ENCODE data around the gene EID2B. TPM values are rescaled to one million over a fixed set of nuclear protein-coding genes. Genes with fewer than 3 reads are reported as not detected.
A peak's percentile ranks its signal among the peaks of the same experiment; 100 is the strongest.

Gene EID2B
- polyA plus RNA-seq (2012; rRNA removed) = 5.4 and 6.5 TPM in 2 replicates
- 8.8 and 10.3 TPM in 2 replicates for polyA plus RNA-seq (2012; cell fraction: cytosol; rRNA removed)
- 8.3 and 9.1 TPM in 2 replicates for polyA plus RNA-seq (2012; cell fraction: nucleus; rRNA removed)

- no peaks in the 10 kb centered on the region for H3K9me3 ChIP-seq
- H3K9ac ChIP-seq = peak within 1 kb of the TSS; percentile 84
- ChIA-PET CTCF (interaction anchor here (0.6 to 6.5 kb wide), 43 partner anchors 8 to 135 kb away, joined by 3 to 96 read pairs (median 7); partner anchors contain the start of genes DLL3, PLEKHG2, RPS16 and SELENOV), POLR2A (interaction anchor here (0.7 to 1.2 kb wide), 5 partner anchors 34 to 141 kb away, joined by 3 to 5 read pairs (median 3); partner anchors contain the start of genes MED29, PAF1 and RPS16)
- DNase-seq = peak; percentile 95
- H3K4me2 ChIP-seq = peak within 1 kb of the TSS; percentile 81
- no peaks in the 10 kb centered on the region for H3F3A ChIP-seq (replicated peaks; ENCODE audit: insufficient read depth)
- TF ChIP-seq SMC3 (IDR thresholded peaks at IDR 0.05; ENCODE audit: low read depth, low read length) (peak; percentile 82), SIN3A (IDR thresholded peaks at IDR 0.05; ENCODE audit: borderline replicate concordance, low read depth, low read length) (no peak), POLR2AphosphoS5 (IDR thresholded peaks at IDR 0.05; ENCODE audit: low read depth, low read length) (peak; percentile 92), NRF1 (IDR thresholded peaks at IDR 0.05; ENCODE audit: low read depth, low read length) (peak; percentile 99), RAD21 (IDR thresholded peaks at IDR 0.05; ENCODE audit: low read length) (peak; percentile 99), TAF1 (IDR thresholded peaks at IDR 0.05; ENCODE audit: borderline replicate concordance, low read depth, low read length) (peak; percentile 73), EZH2phosphoT487 (IDR thresholded peaks at IDR 0.05; ENCODE audit: borderline replicate concordance, low read depth) (no peak), MXI1 (IDR thresholded peaks at IDR 0.05; ENCODE audit: low read depth, low read length) (peak; percentile 30; the same call in 1 of the 2 replicates), YY1 (IDR thresholded peaks at IDR 0.05; ENCODE audit: low read depth) (peak; percentile 83), FOSL2 (IDR thresholded peaks at IDR 0.05; ENCODE audit: borderline replicate concordance, low read depth) (no peak), CHD2 (IDR thresholded peaks at IDR 0.05; ENCODE audit: low read length, partially characterized antibody) (peak; percentile 30), CTCF (IDR thresholded peaks at IDR 0.05) (peak; percentile 92), NFIC (IDR thresholded peaks at IDR 0.05; ENCODE audit: borderline replicate concordance) (peak; percentile 15; the same call in 1 of the 2 replicates), USF1 (IDR thresholded peaks at IDR 0.05; ENCODE audit: borderline replicate concordance, low read depth) (no peak; the same call in 1 of the 2 replicates), REST (IDR thresholded peaks at IDR 0.05; ENCODE audit: low read depth, low read length) (0 out of 2 replicates have a peak, but pooled peaks have one; percentile 10)
- no peaks in the 10 kb centered on the region; the same call in 1 of the 2 replicates for H4K20me1 ChIP-seq (ENCODE audit: insufficient read depth)
- no peaks in the 10 kb centered on the region for H3K27me3 ChIP-seq (ENCODE audit: insufficient read depth)
- no peaks in the 10 kb centered on the region for H3K9me2 ChIP-seq
- H3K27ac ChIP-seq (ENCODE audit: low read depth in 2 of 2, low read length in 1 of 2) = peak within 1 kb of the TSS; percentile 54 to 77
- H3K36me3 ChIP-seq (replicated peaks in 1 of 2; ENCODE audit: control insufficient read depth in 1 of 2, insufficient read depth in 2 of 2, low read length in 1 of 2) = peaks cover 0 to 6% of the 10 kb centered on the region in 2 experiments
- peaks cover 48% of the 10 kb centered on the region for H3K79me2 ChIP-seq (ENCODE audit: insufficient read depth)
- peak within 1 kb of the TSS; percentile 76 to 83 for H3K4me3 ChIP-seq (ENCODE audit: low read depth in 2 of 2, low read length in 1 of 2)
- peak within 1 kb of the TSS; percentile 68; the same call in 1 of the 2 replicates for H2AFZ ChIP-seq (ENCODE audit: low read depth)
- WGBS (ENCODE audit: low lambda C conversion rate) = 1% methylated on average over 41 of the region's 65 CpGs
- no peaks in the 10 kb centered on the region; a peak in 2 of 4 replicates for H3K4me1 ChIP-seq (ENCODE audit: control insufficient read depth in 1 of 2, insufficient read depth in 2 of 2, low read depth in 1 of 2, low read length in 1 of 2)
These were observed at the start of gene EID2B for GRCh38 chr19:39532233-39533002. TSS of gene EID2B (minus strand) at chr19:39532852. CDS start at chr19:39532802, 50 bp downstream.
